NCI-H748 treated with DMSO at 0.1 percent for 48 hours (cell line): ENCODE results near the gene IRF2BP1.
A peak's percentile ranks its signal among the peaks of the same experiment; 100 is the strongest.
"Not testable (repeated sequence)": the region's sequence is repeated elsewhere in the genome, so short reads cannot be mapped to it uniquely, and the experiment has no call there.

Experiments used
- DNase-seq: peaks from one replicate; lab custom pipeline; 2025; lab: John Stamatoyannopoulos, UW

The IRF2BP1 gene

GRCh38 chr19:45901912-45902650 lies 16.1 kb upstream of the IRF2BP1 start, which contains the start of gene MYPOP:
TSS of gene MYPOP (minus strand) at chr19:45902613. CDS start at chr19:45901773, 840 bp downstream.
- DNase-seq: peak; percentile 60

- DNase-seq: peak; percentile 38
These were observed 15.5 kb upstream of the IRF2BP1 start for GRCh38 chr19:45901432-45901911.

GRCh38 chr19:45900738-45901431 lies 14.9 kb upstream of the IRF2BP1 start:
- no peak for DNase-seq

- DNase-seq: no peak
These were observed 14.1 kb upstream of the IRF2BP1 start for GRCh38 chr19:45899919-45900589.

- no peak for DNase-seq
These were observed 13.3 kb upstream of the IRF2BP1 start for GRCh38 chr19:45899253-45899652.

- DNase-seq: no peak
These were observed 11.4 kb upstream of the IRF2BP1 start for GRCh38 chr19:45897261-45897812.

- DNase-seq: not testable (repeated sequence)
These were observed 10.2 kb upstream of the IRF2BP1 start for GRCh38 chr19:45895983-45896599.

GRCh38 chr19:45895519-45895972 lies 9.6 kb upstream of the IRF2BP1 start:
- DNase-seq: no peak

- DNase-seq: no peak
These were observed 4.9 kb upstream of the IRF2BP1 start for GRCh38 chr19:45890877-45891276.

- no peak for DNase-seq
These were observed 3.4 kb upstream of the IRF2BP1 start for GRCh38 chr19:45889210-45889885.

- DNase-seq: no peak
These were observed 1.3 kb upstream of the IRF2BP1 start for GRCh38 chr19:45887200-45887710.

GRCh38 chr19:45886427-45887199 lies 672 bp upstream of the IRF2BP1 start:
- peak; percentile 85 for DNase-seq

GRCh38 chr19:45884682-45885555 lies 1.0 kb downstream of the IRF2BP1 start:
- no peak for DNase-seq

GRCh38 chr19:45883881-45884681 lies 1.9 kb downstream of the IRF2BP1 start:
- no peak for DNase-seq

- no peak for DNase-seq
These were observed 2.4 kb downstream of the IRF2BP1 start for GRCh38 chr19:45883586-45883880.

- DNase-seq: peak; percentile 66
These were observed 3.0 kb downstream of the IRF2BP1 start for GRCh38 chr19:45882652-45883585.

GRCh38 chr19:45881909-45882528 lies 3.9 kb downstream of the IRF2BP1 start:
- DNase-seq: no peak
